GM18873 (cell line): ENCODE measurements around the gene IL17REL.

ENCODE experiments used
- ATAC-seq: cut with Tn5 transposase; IDR thresholded peaks from one replicate; pipeline ENCODE4 v1.9.1; 2021; ENCODE audit warnings: mild to moderate bottlenecking, moderate library complexity, moderate number of reproducible peaks; ENCODE audit not compliant: unreplicated experiment, low FRiP score

Gene IL17REL

DNA sequence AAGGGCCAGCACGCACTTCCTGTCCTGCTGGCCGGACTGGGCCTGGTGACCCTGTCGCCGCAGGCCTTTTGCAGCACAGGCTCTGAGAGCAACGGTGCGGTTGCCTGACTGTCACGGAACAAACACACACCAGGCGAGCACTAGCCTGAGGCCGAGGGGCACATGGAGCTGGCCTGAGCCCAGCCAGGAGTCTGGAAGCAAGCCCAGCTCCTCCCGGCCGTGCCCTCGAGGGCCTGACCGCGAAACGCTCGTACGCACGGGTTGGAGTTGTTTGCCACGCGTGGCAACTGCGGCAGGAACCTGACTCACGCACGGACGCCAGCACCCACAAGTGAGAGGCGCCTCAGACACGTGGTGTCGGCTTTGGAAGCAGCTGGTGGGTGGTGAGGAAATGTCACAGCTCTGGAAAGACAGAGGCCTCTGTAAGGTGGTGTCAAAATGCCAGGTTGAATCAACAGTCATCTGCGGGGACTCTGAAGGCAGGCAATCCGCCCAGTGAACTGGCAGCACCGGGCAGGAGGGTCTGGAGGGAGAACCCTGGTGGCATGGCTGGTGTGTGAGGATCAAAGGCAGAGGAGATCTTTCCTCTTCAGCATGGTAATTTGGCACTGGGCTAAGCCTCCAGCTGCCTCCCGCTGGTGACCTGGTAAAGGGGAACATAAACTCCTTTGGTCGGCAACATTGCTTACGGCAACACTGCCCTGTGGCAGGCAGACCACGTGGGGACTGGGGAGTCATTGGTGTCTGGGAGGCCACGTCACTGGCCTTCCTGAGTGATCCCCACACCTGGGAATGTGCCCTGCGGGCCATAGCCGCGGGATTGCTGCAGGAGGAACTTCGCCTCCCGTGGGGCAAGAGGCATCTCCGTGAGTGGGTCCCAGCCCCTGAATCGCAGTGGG lies 15.3 kb upstream of the IL17REL start:
- ATAC-seq: no peak

DNA sequence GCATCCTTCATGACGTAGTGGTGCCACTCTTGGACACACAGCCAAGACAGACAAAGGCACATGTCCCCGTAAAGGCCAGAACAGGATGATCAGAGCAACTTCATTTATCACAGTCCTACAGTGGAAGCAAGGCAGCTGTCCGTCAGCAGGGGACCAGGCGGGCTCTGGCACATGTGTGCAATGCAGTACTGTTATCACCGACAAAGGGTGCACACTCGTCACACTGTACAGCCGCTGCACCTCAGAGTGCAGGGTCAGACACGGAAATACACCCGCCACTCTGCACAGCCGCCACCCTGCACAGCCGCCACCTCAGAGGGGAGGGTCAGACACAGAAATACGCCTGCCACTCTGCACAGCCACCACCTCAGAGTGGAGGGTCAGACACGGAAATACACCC lies 13.4 kb upstream of the IL17REL start:
- no peak for ATAC-seq

DNA sequence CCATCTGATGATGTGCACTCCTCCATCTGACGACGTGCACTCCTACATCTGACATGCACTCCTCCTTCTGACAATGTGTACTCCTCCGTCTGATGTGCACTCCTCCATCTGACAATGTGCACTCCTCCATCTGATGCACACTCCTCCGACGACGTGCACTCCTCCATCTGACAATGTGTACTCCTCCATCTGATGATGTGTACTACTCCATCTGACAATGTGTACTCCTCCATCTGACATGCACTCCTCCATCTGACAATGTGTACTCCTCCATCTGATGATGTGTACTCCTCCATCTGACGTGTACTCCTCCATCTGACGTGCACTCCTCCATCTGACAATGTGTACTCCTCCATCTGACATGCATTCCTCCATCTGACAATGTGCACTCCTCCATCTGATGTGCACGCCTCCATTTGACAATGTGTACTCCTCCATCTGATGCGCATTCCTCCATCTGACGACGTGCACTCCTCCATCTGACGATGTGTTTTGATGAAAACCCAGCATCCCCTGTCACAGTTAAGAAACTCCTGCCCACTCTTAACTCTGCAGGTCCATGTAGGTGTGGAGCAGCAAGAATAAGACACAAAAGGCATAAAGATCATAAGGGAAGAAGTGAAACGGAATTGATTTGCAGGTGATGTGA lies 9.7 kb upstream of the IL17REL start:
- no peak for ATAC-seq

DNA sequence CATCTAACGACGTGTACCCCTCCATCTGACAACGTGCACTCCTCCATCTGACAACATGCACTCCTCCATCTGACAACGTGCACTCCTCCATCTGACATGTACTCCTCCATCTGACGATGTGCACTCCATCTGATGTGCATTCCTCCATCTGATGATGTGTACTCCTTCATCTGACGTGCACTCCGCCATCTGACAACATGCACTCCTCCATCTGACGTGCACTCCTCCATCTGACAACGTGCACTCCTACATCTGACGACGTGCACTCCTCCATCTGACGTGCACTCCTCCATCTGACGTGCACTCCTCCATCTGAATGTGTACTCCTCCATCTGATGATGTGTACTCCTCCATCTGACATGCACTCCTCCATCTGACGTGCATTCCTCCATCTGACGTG lies 8.0 kb upstream of the IL17REL start:
- no peak for ATAC-seq

DNA sequence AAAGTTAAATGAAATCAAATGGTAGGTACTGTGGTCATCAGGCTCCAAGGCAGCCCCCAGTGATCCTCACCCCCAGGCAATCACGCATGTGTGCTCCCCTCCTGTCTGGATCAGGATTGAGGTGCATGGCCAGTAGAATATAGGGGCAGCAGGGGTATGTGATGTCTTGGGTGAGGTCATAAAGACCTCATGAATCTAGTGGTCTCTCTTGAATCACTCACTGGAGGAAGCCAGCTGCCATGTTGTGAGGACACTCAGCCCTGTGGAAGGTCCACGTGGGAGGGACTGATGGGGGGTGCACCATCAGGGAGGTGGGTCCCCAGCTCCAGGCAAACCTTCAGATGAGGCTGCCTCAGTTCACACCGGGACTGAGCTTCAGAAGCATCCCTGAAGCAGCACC lies 6.8 kb upstream of the IL17REL start:
- ATAC-seq: no peak

DNA sequence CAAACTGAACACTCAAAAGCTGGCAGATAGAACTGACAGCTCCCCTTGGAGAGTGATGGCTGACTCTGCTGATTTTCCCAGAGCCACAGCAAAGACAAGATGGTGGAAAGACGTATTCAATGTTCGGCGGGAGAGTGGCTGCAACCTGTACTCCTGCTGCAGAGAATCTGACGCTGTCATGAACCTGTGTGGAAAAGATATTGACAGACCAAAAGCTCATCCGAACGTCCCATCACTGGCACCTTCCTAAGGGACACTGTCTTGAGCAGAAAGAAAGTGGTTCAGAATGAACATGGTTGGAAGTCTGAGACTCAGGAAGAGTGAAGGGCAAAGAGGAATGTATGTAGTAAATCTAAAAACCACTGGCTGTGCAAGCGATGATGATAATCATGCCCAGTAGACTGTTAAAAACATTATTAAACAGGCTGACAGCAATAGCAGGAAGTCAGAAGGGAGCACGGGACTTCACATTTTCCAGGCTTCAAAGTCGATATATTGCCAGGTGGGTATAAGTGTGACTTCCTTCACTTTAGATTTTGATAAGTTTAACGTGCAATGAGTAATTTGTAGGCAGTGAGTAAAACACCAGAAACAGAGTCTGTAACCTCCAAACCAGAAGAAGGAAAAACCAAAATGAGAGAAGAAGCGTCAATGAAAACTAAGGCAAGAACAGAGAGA lies 6.2 kb upstream of the IL17REL start:
- no peak for ATAC-seq

DNA sequence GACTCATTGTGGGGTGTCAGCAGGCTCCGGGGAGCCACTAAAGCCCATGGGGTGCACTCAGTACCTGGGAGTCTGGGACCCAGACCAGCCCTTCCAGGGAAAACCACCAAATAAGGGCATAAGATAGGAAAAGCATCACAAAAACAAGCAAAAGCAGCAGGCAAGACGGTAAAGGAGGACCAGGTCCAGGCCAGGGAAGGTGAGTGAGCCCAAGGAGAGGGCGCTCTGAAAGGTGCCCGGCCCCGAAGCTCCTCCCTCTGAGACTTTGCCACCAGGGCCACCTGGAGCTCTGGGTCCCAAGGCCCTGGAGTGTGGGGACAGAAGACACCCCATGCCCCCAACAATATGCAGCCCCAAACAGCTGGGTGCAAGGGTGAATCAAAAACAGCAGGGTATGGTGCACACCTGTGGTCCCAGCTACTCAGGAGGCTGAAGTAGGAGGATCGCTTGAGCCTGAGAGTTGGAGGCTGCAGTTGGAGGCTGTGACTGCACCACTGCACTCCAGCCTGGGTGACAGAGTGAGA lies 5.2 kb upstream of the IL17REL start:
- no peak for ATAC-seq

DNA sequence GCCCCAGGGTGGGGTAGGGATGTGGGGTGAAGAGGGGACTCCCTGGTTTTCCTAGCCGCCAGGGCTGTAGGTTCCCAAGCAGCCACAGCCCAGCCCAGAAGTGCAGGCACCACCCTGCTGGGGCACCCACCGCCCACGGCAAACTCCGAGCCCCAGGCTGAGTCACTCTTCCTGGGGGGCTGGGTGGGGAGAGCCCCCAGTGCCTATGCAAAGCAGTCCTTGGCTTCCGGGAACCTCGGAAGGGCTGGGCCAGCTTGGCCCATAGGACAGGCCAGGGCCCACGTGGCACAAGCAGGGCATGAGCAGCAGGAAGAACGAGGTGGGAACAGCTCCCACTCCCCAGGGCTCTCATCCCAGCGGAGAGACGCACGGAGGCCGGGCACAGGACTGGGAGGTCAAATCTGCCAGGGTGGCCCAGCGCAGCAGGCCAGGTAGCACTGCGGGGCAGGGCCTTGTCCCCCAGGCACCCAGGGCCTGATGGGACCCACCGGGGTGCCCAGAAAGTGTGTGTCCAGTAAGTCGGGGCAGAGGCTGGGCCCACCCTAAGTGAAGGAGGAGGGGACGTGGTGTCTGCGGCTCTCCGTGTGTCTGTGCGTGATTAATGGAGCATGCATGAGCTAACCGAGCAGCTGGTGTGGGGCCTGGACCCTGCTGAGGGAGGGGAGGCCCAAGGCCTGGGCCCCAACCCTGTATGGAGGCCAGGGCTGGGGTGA lies 4.6 kb upstream of the IL17REL start:
- ATAC-seq: no peak

DNA sequence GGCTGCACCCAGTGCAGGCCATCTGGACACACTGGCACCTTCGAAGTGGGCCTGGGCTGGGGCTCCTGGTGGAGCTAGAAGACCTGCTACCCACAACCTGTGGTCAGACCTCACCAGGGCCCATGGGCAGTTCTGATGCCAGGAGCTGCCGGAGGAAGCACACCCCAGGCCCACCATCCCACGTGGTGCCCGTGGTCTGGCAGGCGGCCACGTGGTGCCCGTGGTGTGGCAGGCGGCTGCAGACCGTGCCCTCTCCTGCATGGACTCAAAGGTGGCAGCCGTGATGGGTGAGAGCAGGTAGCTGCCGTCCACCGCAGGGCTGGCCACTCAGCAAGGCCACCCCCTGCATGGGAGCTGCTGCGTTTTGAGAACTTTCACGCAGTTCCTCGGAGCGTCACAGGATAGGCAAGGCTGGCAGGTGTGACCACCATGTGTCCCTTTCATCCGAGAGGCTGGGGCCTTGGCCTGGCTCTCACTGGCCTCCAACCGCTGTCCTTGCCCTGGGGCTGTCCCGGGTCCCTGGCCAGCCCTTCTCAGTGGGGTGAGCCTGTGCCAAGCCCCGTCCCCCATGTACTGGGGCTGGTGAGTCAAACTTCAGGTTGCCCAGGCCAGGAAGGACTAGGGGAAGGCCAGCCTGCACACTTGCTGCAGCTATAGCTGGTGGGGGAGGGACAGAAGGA lies 3.9 kb upstream of the IL17REL start:
- ATAC-seq: no peak

DNA sequence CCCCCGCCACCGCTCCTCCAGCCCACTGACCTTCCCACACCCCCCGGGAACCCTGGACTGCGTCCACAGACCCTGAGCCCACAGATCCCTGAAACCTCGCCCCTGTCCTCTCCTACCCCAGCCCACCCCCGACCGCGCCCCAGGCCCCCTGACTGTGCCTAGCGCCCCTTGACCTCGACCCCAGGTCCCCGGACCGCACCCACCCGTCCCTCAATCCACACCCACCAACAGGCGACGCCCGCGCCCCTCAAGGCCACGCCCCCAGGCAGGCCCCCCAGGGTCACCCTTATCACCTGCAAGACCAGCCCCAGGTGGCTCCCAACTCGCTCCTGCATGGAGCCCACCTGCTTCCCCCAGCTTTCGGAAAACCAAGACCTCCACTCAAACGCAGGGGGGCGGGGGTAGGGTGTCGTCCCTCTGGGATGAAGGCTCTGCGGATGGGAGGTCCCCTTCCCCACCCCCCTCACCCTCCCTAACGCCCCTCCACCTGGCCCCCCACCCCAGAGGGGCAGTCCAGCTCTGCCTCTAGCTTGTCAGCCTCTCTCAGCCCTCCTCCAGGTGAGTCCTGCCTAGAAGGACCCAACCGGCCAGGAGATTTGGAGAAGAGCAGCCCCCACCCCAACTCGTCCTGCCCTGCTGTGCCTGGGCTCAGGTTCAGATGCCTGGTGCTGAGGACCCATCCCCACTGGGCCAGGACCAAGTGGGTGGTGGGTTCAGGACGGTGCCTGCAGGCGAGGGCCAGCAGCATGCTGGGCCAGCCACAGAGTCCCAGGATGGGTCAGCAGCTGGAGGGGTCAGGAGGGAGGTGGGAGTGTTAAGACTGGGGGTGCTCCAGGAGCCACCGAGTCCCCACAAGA lies 3.1 kb upstream of the IL17REL start:
- no peak for ATAC-seq

DNA sequence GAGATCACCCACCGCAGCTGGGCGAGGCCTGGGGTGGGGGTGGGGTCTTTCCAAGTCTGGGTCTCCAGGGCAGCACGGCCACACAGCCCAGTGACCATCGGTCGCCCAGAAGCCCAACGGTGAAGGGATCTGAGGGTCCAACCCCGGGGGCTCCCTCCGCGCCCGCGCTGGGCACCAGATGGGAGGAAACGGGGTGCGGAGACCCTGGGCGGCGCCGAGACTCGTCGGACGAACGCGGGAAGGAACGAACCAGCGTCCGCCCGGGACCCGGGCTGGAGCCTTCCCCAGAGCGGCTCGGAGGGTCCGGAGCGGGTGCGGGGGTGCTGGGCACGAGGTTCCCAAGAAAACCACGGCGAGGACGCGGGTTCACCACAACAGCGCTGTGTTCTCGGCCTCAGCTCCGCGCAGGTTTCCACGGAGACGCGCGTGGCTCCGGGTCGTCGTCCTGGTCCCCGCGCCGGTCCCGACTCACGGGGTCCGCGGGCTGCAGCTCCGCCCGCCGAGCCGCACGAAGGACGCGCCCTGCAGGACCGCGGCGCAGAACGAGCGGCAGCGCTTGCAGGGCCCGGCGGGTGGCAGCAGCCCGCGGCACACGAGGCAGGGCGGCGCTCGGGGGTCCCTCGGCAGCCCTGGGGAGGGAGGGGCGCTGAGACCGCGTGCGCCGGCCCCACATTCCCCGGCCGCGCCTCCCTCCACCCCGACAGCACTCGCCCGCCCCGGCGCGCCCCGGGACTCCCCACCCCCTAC lies 2.3 kb upstream of the IL17REL start:
- no peak for ATAC-seq

DNA sequence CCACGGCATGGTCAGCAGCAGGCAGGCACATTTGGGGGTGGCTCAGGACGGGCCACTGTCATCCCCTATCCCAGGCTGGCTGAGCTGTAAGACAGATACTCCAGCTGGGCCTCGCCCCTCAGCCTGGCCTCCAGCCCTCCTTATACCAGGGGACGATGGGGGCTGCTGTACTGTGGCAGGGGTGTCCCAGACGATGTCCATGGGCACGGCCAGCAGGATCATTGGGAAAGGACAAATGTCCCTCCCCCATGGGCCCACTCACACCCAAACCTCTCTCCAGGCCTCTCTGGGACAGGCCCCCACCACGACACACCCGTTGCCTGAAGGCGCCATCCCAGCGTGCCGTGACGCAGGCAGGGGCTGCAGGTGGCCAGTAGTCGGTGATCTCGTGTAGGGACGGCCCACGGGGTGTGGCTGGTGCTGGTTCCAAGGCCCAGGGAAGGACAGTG lies 1.5 kb upstream of the IL17REL start:
- ATAC-seq: no peak

DNA sequence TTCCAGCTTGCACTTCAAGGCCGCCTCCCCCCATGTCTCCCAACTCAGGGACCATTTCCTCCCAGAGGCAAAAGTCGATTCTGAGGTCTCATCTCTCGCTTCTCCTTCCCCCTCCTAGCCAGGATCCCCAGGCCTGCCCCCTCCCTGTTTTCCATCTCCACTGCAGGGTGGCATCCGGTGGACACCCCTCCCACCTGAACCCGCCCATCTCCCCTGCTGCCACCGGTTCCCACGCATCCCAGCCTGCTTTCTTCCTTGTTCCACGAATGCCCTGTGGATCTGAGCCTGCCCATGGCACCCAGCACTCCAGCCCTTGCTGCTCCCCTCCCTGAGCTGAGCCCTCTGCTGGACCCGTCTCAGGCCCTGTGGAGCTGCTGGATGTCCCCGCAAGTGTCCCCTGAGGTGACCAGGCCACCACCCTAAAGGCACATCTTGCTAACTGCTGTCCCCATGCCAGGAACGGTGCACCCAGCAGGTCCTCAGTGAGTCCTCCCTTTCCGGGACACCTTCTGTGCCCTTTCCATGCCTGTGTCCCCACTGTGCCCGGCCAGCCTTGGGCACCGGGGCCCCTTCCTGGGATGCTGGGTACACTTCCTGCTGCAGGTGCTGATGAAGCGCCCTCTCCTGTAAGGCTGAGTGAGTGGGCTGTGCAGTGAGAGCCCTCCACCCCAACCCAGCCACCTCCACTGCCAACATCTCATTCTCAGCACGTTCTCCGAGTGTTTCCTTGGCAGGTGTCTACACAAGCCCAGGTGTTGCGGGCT lies 936 bp downstream of the IL17REL start:
- no peak for ATAC-seq

DNA sequence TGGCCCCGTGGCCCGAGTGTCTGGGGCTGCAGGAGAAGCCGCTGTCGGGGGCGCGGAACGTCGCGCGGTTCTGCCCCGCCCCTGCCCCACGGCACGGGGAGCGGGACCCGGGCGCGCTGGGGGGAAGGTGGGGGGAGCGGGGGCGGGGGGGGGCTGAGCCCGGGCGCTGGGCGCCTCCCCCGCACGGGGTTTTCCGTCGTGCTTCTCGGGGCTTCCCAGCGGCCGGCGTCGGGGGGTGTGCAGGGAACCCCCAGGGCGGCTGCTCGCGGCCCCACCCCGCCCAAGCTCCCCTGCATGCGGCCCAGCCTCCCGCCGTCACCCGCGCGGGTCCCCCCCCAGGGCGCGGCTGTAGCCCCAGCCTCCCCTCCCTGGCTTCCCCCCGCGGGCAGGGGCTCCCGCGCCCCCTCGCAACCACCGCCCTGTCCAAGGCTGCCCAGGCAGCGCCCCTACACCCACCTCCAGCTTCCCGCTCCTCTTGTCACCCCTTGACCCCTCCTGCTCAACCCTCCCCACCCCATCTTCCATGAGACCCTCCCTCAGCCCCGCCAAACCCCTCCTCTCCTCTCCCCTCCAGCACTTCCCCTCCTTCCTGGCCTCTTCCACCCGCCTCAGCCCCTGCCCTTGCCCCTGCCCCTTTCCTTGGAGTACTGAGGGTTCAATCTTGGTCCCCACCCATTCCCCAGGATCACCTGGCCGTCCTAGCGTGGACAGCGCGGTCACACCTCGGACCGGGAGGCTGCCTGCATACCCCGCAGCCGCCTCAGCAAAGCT lies 1.7 kb downstream of the IL17REL start:
- ATAC-seq: no peak

DNA sequence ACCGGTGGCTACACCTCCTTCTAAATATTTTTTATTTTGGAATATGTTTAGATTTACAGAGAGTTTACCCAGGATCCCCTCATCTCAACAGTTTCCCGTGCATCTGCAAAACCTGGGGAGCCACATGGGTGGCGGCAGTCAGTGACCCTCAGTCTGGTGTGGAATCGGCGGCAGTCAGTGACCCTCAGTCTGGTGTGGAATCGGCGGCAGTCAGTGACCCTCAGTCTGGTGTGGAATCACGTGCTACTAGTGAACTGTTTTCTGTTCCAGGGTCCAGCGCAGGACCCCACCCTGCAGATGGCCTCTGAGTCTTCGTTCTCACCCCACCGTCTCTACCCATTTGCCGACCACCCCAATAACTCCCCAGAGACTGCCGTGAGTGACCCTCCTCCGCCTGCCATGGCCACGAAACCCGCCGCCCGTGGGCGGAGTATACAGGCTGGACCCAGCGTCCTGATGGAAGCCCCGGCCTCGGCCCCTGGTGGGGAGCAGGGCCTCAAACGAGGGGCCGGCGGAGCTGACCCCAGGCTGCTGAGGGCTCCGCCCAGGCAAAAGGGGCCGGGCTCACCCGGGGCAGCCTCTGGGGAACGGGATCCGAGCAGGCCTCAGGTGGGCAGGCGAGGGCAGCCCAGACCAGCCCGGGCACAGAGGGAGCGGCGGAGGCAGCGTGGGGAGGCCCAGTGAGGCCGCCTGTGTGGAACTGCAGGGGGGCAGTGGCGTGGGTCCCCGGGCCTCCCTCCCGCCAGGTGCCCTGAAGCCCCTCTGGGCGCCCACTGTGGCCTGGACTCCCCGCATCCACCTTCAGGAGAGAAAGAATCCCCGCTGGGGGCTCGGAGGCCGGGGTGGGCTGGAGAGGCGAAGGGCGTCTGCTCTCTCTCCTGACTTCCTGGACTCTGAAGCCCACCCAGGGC lies 2.5 kb downstream of the IL17REL start:
- ATAC-seq: no peak

DNA sequence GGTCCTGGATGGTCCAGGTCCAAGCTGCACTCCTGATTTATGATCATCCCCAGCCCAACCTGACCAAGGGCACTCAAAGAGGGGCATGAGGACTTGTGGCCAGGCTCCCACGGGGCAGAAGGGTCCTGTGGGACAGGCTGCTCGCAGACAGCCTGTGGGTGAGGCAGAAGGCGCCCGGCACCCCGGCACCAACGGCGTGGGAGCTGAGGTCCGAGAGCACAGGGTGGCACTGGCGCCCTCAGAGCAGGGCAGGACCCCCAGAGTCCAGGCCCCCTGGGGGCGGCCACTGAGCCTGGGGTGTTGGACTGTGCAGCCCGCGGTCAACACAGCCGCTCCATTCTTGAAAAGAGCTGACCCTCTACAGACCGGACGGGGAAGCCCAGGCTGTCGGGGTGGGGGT lies 3.3 kb downstream of the IL17REL start:
- no peak for ATAC-seq
